DMS 273 (cell line): ENCODE results near the gene PEX13.

Experiments used
- DNase-seq: peaks from one replicate; lab custom pipeline; 2025; ENCODE audit not compliant: unreplicated experiment; lab: John Stamatoyannopoulos, UW

PEX13 gene

DNA sequence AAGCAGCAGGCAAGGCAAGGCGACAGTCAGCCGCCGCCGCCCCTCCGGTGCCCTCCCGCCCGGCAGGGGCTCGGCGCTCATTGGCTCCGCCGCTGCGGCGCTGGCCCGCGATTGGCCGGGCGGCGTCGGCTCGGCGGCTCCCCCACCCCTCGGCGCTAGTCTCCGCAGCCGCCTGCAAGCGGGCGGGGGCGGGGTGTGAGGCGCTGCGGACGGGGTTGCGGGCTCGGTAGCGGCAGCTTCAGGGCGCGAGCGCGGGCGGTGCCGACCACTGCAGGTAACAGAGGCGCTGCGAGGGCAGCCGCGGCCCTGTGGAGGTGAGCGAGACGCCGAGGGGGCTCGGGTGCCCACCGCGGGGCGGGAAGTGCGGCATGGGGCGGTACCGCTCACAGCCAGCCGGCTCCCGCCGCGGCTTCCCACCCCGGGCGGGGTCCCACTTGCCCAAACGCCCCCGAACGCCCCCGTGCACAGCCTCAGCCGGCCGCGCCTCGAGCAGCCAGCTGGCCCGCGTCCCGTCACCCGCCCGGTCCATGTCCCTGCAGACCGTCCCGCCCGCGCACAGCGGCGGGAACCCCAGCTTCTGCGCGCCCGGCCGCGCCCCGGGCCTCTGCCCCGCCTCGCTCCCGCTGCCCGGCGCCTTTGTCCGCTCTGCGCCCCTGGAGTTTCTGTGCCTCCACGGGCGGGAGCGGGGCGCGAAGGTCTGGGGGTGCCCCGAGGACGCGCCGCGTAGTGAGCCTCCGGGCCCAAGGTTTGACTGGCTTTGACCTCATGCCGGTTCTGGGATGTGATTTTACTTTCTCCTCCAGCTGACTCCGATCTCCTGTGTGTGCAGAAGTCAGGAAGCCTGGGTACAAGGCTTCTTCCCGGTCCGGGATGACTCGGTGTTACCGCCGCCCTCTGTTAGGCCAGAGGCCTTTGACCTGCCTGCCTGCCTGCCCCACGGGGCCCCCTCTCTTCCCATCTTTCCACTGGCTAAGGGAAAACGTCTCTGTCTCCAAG, 48.5 kb downstream of the PEX13 start, which contains the start of gene SANBR:
Gene SANBR (plus strand): TSS at position 158 of the 996 bp plus-strand sequence. CDS start 4,480 bp downstream, outside the sequence.
- peak; percentile 96 for DNase-seq

DNA sequence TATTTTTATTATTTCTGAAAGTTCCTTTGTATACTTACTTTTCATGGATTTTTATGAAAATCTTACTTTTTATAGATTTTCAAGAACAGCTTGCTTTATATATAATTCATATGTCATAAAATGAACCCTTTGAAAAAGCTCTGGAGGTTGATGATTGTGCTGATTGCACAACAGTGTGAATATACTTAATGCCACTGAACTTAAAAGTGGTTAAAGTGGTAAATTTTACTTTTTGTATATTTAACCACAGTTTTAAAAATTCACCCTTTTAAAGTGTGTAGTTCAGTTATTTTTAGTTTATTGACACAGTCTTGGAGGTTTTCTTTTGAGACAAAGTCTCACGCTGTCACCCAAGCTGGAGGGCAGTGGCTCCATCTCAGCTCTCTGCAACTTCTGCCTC, 56.6 kb downstream of the PEX13 start:
- no peak for DNase-seq

- DNase-seq = no peak
Measured at GRCh38 chr2:61085883-61086282, 68.4 kb downstream of the PEX13 start.

DNA sequence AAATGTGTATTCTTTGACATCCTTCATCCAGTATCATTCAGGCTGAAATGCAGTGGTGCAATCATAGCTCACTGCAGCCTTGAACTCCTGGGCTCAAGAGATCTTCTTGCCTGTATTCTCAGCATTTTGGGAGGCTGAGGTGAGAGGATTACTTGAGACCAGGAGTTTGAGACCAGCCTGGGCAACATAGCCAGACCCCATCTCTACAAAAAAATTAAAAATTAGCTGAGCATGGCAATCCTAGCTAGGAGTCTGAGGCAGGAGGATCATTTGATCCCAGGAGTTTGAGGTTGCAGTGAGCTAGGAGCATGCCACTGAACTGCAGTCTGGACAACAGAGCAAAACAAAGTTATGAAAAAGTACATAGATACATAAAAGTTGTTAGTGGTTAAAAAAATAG, 72.3 kb downstream of the PEX13 start:
- no peak for DNase-seq

DNA sequence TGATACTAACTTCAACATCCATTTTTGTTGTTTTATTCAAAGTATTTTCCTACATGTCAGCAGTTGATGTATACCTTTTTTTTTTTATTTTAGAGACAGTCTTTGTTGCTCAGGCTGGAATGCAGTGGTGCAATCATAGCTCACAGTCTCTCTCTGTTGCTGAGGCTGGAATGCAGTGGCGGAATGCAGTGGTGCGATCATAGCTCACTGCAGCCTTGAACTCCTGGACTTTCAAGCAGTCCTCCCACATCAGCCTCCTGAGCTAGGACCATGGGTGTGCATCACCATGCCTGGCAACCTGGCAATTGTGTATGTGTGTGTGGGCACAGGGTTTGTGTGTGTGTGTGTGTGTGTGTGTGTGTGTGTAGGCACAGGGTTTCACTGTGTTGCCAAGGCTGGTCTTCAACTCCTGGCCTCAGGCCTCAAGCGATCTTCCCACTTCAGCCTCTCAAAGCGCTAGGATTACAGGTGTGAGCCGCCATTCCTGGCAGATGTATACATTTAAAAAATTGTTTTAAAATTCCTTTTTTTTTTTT, 72.9 kb downstream of the PEX13 start:
- no peak for DNase-seq

DNA sequence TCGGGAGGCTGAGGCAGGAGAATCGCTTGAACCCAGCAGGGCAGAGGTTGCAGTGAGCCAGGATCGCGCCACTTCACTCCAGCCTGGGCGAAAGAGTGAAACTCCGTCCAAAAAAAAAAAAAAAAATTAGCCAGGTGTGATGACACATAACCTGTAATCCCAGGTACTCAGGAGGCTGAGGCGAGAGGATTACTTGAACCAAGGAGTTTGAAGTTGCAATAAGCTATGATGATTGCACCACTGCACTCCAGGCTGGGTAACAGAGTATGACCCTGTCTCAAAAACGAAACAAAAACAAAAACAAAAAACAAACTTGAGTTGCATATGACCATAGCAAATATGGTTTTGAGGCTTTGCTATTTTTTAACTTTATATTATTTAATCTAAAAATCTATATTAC, 74.0 kb downstream of the PEX13 start:
- DNase-seq = no peak

GRCh38 chr2:61096438-61096837, 78.9 kb downstream of the PEX13 start:
- DNase-seq = no peak

GRCh38 chr2:61100801-61101200, 83.3 kb downstream of the PEX13 start:
- DNase-seq = no peak
